Natural killer cell treated with Interleukin-12 subunit alpha and Interleukin-12 subunit beta and Interleukin-15 and Interleukin-18, amount 100 ng/mL, for 72 hours (primary cell): ENCODE data around the gene ARHGAP25. TPM values are rescaled to one million over a fixed set of nuclear protein-coding genes. Genes with fewer than 3 reads are reported as not detected.

Source experiments
- ATAC-seq, 2 donors: fragments of 150-1000 bp; cut with Tn5 transposase in 1 of 2; sonication (Bioruptor Pico), chemical (Tn5 transposase) in 1 of 2; 2 replicates each; pipeline ENCODE4 v1.10.0; 2021
- DNase-seq: peaks from one replicate; pipeline ENCODE4 v3.0.0; 2022; ENCODE audit warnings: low spot score
- H3K27ac Mint-ChIP-seq, 2 donors: 1 replicate in 1 of 2; 2 replicates in 1 of 2; pipeline ENCODE4 v1.8.0; 2022; ENCODE audit warnings: mixed read lengths in 2 of 2, mild to moderate bottlenecking in 1 of 2, moderate library complexity in 1 of 2
- H3K27me3 Mint-ChIP-seq, 2 donors: 1 replicate in 1 of 2; 2 replicates in 1 of 2; pipeline ENCODE4 v1.8.0; 2022; ENCODE audit warnings: mixed read lengths in 2 of 2
- H3K36me3 Mint-ChIP-seq: one replicate; pipeline ENCODE4 v1.8.0; 2022; ENCODE audit warnings: mixed read lengths
- H3K4me1 Mint-ChIP-seq, 2 donors: 1 replicate in 1 of 2; 2 replicates in 1 of 2; pipeline ENCODE4 v1.8.0; 2022; ENCODE audit warnings: low read depth in 2 of 2, mixed read lengths in 2 of 2, mild to moderate bottlenecking in 1 of 2
- H3K4me3 Mint-ChIP-seq: one replicate; pipeline ENCODE4 v1.8.0; 2022; ENCODE audit warnings: mixed read lengths
- H3K9me3 Mint-ChIP-seq: 2 replicates; pipeline ENCODE4 v1.8.0; 2022; ENCODE audit warnings: mixed read lengths
- total RNA-seq, 2 donors: library from RNA; stranded (reverse); gene quantifications; one replicate each; pipeline ENCODE4 v1.2.3, GENCODE V29; 2022

Gene ARHGAP25
- total RNA-seq, 2 donors from 2014 or later, result 121 to 170 TPM

DNA sequence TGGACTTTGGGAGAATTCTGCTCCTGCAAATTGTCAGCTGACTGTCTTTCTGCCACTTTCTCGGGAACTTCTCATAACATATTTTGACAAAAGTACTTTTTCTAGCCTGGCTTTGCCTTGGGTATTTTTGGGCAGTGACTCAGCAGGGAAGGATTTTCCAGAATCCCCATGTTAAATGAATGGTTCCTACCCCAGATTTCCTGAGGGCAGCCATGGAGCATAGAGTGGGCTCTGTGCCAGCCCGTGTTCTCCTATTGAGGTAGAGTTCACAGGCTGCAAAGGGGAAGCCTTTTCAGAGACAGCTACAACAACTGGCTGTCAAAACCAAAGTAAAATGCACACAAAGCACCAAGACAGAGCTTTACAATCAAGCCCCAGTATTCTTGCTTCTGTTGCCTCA is 76.8 kb downstream of the ARHGAP25 start:
- ATAC-seq, result no peak
- H3K9me3 Mint-ChIP-seq, result no peaks in the 10 kb centered on the region
- H3K4me1 Mint-ChIP-seq, result peaks cover 62 to 67% of the 10 kb centered on the region in 2 donors
- peaks cover 52% of the 10 kb centered on the region for H3K36me3 Mint-ChIP-seq
- no peak overlapping the region for H3K4me3 Mint-ChIP-seq
- H3K27me3 Mint-ChIP-seq, result no peaks in the 10 kb centered on the region
- peak overlapping the region in 1 of 2 donors; percentile 88 for H3K27ac Mint-ChIP-seq
- no peak for DNase-seq

DNA sequence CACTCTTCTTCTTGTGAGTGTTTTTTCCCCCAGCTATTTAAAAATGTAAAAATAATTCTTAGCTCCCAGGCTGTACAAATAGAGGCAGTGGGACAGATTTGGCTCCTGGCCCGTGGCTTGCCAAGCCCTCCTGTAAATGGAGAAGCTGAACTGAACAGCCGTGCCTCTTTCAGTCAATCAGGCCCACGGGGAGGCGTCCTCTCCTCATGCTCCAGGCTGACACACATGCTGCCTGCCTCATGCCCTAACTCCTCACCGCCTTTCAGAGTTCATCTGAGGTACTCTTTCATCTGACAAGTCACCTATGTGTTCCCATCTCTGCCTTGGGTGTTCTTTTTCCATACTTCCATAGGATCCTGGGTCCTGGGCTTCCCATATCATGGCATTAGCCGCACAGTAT is 77.6 kb downstream of the ARHGAP25 start:
- peaks cover 51% of the 10 kb centered on the region for H3K36me3 Mint-ChIP-seq
- H3K27ac Mint-ChIP-seq, result peak overlapping the region in 1 of 2 donors; percentile 88
- DNase-seq (no peak), ATAC-seq (no peak)
- H3K4me3 Mint-ChIP-seq, result no peak overlapping the region
- H3K4me1 Mint-ChIP-seq, result peaks cover 59 to 60% of the 10 kb centered on the region in 2 donors
- no peaks in the 10 kb centered on the region for H3K9me3 Mint-ChIP-seq
- no peaks in the 10 kb centered on the region for H3K27me3 Mint-ChIP-seq

DNA sequence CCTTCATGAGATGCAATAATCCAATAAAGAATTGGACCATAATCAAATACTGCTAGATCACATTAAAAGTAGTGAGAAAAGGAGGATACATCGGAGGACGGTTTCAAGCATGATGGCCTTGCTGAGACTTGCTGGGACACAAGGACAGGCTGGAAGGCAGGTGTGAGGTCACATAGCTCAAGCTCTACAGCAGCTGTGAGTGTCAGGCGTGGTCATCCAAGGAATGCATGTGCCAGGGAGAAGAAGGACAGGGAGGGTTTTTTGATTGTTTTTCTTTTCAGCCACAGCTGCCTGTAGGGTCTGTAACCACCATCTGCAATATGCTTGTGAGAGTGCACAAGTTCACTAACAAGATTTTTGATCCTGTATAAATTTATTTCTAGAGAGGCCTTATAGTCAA is 79.0 kb downstream of the ARHGAP25 start:
- Mint-ChIP-seq H3K36me3 (peaks cover 49% of the 10 kb centered on the region), H3K4me3 (no peak overlapping the region), H3K27me3 (no peaks in the 10 kb centered on the region), H3K27ac (peak overlapping the region in 1 of 2 donors; percentile 88), H3K9me3 (no peaks in the 10 kb centered on the region), H3K4me1 (peaks cover 52 to 54% of the 10 kb centered on the region in 2 donors)
- DNase-seq (no peak), ATAC-seq (no peak)

DNA sequence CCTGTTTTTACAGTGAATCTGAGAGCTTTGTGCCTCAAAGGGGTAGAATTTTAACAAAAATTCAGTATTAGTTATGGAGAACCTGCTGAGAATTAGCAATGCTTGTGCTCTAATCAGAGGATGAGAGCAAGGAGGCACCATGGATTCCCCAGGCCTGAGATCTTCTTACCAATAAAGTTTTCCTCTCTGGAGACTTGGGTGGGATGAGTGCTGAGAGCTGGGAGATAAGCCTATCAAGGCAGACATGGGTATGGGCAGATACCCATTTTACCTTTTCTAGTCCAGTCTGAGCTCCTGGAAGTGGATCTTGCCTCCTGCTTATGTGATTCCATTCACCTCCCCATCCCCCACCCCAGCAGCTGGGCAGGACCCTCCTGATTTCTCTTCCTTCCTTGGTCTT is 82.7 kb downstream of the ARHGAP25 start:
- peaks cover 22 to 25% of the 10 kb centered on the region in 2 donors for H3K4me1 Mint-ChIP-seq
- H3K9me3 Mint-ChIP-seq, result no peaks in the 10 kb centered on the region
- no peak overlapping the region for H3K4me3 Mint-ChIP-seq
- no peak for ATAC-seq
- no peak for DNase-seq
- peaks cover 42% of the 10 kb centered on the region for H3K36me3 Mint-ChIP-seq
- no peaks in the 10 kb centered on the region for H3K27me3 Mint-ChIP-seq
- peak overlapping the region; percentile 74 to 87 for H3K27ac Mint-ChIP-seq

DNA sequence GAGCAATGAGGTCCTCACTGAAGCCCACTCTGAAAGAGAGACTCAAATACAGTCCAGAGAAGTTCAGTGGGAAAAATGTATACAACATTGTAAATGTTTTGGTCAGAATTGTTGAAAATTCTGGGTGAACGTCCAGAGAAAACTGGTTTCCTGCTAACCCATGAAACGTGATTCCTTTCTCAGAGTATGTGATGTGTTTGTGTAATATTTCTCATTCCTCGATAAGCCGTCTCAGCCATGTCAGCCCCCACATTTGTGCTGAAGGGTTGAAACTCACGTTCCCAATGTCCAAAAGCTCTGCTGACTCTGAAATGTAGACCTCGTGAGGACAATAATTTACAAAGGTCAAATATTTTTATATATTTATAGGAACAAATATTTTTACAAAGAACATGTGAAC is 84.9 kb downstream of the ARHGAP25 start:
- H3K4me3 Mint-ChIP-seq, result no peak overlapping the region
- peak overlapping the region; percentile 52 to 87 for H3K27ac Mint-ChIP-seq
- no peaks in the 10 kb centered on the region for H3K27me3 Mint-ChIP-seq
- H3K36me3 Mint-ChIP-seq, result peaks cover 45% of the 10 kb centered on the region
- ATAC-seq, result no peak
- DNase-seq, result no peak
- peaks cover 27 to 30% of the 10 kb centered on the region in 2 donors for H3K4me1 Mint-ChIP-seq
- H3K9me3 Mint-ChIP-seq, result no peaks in the 10 kb centered on the region

DNA sequence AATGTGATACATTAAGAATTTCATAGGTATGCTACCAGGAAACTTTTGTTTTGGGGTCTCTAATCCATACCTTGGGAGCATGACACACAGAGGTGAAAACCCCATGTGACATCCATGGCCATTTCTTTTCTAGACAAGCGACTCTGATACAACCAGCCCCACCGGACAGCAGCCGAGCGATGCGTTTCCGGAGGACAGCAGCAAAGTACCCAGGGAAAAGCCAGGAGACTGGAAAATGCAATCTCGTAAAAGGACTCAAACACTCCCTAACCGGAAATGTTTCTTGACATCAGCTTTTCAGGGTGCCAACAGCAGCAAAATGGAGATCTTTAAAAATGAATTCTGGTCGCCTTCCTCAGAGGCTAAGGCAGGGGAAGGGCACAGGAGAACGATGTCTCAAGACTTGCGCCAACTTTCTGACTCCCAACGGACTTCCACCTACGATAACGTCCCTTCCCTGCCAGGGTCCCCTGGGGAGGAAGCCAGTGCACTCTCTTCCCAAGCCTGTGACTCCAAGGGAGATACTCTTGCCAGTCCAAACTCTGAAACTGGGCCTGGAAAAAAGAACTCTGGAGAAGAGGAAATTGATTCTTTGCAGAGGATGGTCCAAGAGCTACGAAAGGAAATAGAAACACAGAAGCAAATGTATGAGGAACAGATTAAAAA is 87.7 kb downstream of the ARHGAP25 start:
- Mint-ChIP-seq H3K4me3 (no peak overlapping the region), H3K27ac (peak overlapping the region; percentile 67 to 80), H3K9me3 (no peaks in the 10 kb centered on the region), H3K4me1 (peaks cover 38 to 44% of the 10 kb centered on the region in 2 donors), H3K27me3 (no peaks in the 10 kb centered on the region), H3K36me3 (peaks cover 61% of the 10 kb centered on the region)
- DNase-seq (no peak), ATAC-seq (no peak)

DNA sequence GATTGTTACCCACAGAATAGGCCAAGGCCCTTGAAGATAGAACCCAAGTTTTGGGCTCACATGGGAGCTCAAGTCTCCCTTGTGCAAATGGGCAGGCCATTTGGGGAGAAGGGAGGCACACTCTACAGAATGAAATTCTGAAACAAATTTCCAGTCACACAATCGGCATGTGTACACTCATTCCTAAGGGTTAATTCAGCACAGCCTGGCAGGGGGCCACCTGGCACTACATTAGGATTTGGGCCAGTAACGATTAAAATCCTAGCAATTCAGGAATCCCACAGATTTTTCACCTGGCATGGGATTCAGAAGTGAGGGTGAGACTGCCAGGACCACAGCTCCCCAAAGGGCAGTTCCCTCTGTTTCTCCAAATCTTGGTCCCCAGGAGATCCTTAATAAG is 90.2 kb downstream of the ARHGAP25 start:
- no peaks in the 10 kb centered on the region for H3K27me3 Mint-ChIP-seq
- peaks cover 56 to 61% of the 10 kb centered on the region in 2 donors for H3K4me1 Mint-ChIP-seq
- no peak for DNase-seq
- no peak for ATAC-seq
- H3K4me3 Mint-ChIP-seq, result no peak overlapping the region
- no peaks in the 10 kb centered on the region for H3K9me3 Mint-ChIP-seq
- peaks cover 60% of the 10 kb centered on the region for H3K36me3 Mint-ChIP-seq
- peak overlapping the region; percentile 67 to 80 for H3K27ac Mint-ChIP-seq

DNA sequence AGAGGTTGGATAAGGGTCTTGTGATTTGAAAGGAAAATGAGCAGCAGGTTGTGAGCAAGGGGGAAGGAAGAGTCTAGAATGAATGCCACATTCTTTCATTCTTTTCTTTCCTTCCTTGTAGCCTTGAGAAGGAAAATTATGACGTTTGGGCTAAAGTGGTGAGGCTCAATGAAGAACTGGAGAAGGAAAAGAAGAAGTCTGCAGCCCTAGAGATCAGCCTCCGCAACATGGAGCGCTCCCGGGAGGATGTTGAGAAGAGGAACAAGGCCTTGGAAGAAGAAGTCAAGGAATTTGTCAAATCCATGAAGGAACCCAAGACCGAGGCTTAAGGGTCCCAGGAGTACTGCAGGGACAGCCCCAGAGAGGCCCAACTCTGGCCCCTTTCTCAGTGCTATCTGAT is 91.3 kb downstream of the ARHGAP25 start:
- H3K27me3 Mint-ChIP-seq, result no peaks in the 10 kb centered on the region
- H3K4me3 Mint-ChIP-seq, result no peak overlapping the region
- H3K27ac Mint-ChIP-seq, result peak overlapping the region; percentile 67 to 80
- H3K9me3 Mint-ChIP-seq, result no peaks in the 10 kb centered on the region
- H3K4me1 Mint-ChIP-seq, result peaks cover 66 to 68% of the 10 kb centered on the region in 2 donors
- DNase-seq (no peak), ATAC-seq (no peak)
- H3K36me3 Mint-ChIP-seq, result peaks cover 55% of the 10 kb centered on the region

DNA sequence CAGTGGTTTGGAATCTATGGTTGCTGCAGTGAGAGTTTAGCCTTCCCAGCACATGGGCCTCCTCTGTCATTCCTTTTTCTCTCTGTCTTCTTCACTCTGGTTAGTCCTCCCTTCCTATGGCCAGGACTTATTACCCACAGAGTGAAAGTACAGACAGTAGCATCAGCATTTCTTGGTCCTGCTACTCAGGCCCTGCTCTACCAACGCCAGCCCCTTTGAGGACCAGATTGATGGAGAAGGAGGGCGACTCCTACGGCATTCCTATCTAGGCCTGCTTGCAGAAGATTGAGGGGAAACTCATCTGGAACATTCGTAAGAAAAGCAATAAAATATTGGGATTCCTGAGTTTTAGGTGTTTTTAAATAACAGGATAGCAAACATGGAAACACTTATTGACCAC is 93.1 kb downstream of the ARHGAP25 start:
- H3K4me1 Mint-ChIP-seq, result peaks cover 79 to 82% of the 10 kb centered on the region in 2 donors
- H3K27me3 Mint-ChIP-seq, result no peaks in the 10 kb centered on the region
- DNase-seq (no peak), ATAC-seq (no peak)
- H3K4me3 Mint-ChIP-seq, result peak overlapping the region; percentile 17
- H3K27ac Mint-ChIP-seq, result peak overlapping the region; percentile 97
- no peaks in the 10 kb centered on the region for H3K9me3 Mint-ChIP-seq
- peaks cover 45% of the 10 kb centered on the region for H3K36me3 Mint-ChIP-seq

DNA sequence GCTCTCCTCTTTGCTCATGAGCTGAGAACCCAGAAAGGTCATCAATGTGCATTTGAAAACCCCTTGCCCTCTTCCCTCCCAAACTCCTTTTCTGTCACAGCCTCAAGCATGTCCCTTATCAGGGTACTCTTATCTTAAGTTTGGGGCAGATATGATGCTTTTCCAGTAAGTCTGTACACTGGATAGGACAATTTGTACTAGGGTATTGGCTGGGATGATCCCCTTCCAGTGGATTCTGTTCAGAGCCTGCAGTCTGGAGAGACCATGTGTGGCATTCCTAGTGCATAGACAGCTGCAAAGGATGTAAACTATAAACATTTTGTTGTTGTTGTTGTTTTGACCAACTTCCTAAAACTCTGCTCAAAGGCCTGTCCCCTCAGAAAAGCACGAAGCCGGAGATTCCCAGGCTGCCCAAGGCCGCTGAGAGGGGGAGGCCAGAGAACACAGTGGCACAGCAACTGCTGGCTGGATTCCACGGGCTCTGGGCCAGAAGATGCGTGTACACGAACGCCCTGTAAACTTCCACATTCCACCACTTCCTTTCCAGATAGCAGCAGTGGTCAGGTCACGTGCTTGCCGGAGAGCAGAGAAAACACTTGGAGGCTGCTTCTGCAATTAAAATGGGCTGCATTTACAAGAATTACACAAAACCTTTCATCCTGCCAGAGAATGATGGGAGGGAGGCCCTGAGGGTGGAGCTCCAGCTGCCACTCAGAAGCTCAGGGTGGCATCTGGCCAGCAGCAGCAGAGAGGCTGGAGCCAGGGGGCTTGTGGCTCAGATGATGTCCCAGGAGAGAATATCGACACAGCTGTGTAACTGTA is 94.5 kb downstream of the ARHGAP25 start:
- Mint-ChIP-seq H3K27me3 (no peaks in the 10 kb centered on the region), H3K36me3 (peaks cover 31% of the 10 kb centered on the region), H3K4me3 (peak overlapping the region; percentile 93), H3K4me1 (peaks cover 82 to 88% of the 10 kb centered on the region in 2 donors), H3K9me3 (no peaks in the 10 kb centered on the region), H3K27ac (peak overlapping the region; percentile 97)
- DNase-seq (peak; percentile 85), ATAC-seq (peak; percentile 61 to 66)

DNA sequence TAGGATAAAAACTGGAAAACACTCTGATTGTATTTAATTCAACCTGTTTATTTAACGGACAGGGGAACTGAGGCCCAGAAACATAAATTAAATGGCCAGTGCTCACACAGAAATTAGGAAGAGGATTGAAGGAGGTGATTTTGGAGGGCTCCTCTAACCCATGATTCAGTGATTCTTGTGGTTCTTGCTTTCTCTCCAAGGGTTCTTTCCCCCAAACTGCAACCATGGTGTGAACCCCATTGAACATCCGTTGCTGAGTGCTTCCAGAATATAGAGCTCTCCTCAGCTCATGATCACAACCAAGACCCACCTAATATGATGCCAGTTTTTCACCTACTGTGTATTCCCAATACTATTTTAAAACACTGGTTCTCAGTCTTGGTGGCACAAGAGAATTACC is 95.1 kb downstream of the ARHGAP25 start:
- H3K4me3 Mint-ChIP-seq, result peak overlapping the region; percentile 93
- peak overlapping the region; percentile 97 for H3K27ac Mint-ChIP-seq
- peaks cover 25% of the 10 kb centered on the region for H3K36me3 Mint-ChIP-seq
- H3K4me1 Mint-ChIP-seq, result peaks cover 80 to 85% of the 10 kb centered on the region in 2 donors
- H3K9me3 Mint-ChIP-seq, result no peaks in the 10 kb centered on the region
- H3K27me3 Mint-ChIP-seq, result no peaks in the 10 kb centered on the region
- peak; percentile 20 to 45 for ATAC-seq
- DNase-seq, result peak; percentile 77

DNA sequence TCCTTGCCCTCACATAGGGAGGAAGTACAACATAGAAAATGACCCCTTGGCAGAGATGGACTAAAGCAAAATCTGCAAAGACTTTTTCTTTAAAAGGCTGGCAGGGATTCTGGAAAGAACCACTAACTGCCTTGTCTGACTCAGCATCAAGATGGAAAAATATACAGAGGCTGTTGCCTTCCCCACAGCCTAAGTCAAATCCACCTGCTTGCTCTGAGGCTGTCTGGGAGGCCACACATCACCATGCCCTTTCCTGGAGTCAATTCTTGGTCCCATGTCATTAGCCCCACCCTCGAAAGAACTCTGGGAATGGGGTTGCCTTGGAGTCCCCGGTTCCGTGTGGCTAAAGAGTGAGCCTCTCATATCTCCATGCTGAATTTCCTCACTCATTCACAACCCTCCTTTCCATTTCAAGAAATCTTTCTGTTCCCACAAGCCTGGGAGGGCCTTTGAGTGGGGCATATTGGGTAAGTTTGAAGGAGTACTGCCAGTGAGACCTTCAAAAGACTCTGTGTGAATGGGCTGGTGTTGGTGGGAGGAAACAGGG is 97.1 kb downstream of the ARHGAP25 start:
- DNase-seq (no peak), ATAC-seq (no peak)
- peaks cover 5% of the 10 kb centered on the region for H3K36me3 Mint-ChIP-seq
- H3K27ac Mint-ChIP-seq, result peak overlapping the region; percentile 97
- H3K27me3 Mint-ChIP-seq, result no peaks in the 10 kb centered on the region
- H3K4me3 Mint-ChIP-seq, result peak overlapping the region; percentile 73
- no peaks in the 10 kb centered on the region for H3K9me3 Mint-ChIP-seq
- peaks cover 72 to 80% of the 10 kb centered on the region in 2 donors for H3K4me1 Mint-ChIP-seq

DNA sequence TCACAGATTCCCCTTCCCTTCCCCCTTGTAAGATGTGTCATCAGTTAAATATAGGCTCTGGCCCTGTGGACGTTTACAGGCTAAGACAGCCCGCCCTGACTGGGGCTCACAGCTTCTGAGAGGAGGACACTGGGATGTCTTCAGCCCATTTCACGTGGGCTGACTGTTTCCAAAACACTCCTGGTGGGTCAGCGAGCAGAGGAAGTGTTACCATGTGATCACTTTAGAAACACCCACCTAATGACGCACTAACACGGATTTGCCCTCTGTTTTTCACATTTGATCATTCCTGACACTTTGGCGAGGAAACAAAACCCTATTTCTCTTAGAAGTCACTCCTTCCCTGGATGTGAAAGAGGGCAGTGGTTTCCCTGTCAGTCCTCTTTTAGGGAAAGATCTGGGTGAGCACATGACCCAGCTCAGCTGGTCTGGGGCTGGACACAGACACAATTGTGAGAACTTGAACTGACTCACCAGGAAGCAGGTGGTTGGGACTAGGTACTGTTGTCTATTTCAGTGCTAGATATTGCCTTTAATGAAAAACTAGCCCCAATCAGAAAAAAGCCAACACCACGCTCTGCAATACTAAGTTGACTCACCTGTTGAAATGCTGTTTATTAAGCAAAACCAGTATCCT is 97.7 kb downstream of the ARHGAP25 start:
- Mint-ChIP-seq H3K9me3 (no peaks in the 10 kb centered on the region), H3K27me3 (no peaks in the 10 kb centered on the region), H3K4me1 (peaks cover 72 to 83% of the 10 kb centered on the region in 2 donors), H3K36me3 (peaks cover 5% of the 10 kb centered on the region), H3K4me3 (peak overlapping the region; percentile 73), H3K27ac (peak overlapping the region; percentile 97)
- peak; percentile 91 for DNase-seq
- peak; percentile 92 for ATAC-seq
